ENCODE measurements around the gene S1PR3.

The S1PR3 gene

GRCh38 chr9:89013660-89014059 lies 22.4 kb downstream of the S1PR3 start:
- no peaks in the 10 kb centered on the region for H3F3A ChIP-seq (ENCODE audit: insufficient read depth, low read length)
- no peaks in the 10 kb centered on the region for H3K9me3 ChIP-seq (ENCODE audit: low read length)
- no peak overlapping the region for H3K4me2 ChIP-seq (ENCODE audit: low read length)
- no peak overlapping the region for H2AFZ ChIP-seq (ENCODE audit: low read length)
- peaks cover 4% of the 10 kb centered on the region for H3K4me1 ChIP-seq (ENCODE audit: insufficient read depth, low read length, severe bottlenecking)
- TF ChIP-seq, protein P1, sequence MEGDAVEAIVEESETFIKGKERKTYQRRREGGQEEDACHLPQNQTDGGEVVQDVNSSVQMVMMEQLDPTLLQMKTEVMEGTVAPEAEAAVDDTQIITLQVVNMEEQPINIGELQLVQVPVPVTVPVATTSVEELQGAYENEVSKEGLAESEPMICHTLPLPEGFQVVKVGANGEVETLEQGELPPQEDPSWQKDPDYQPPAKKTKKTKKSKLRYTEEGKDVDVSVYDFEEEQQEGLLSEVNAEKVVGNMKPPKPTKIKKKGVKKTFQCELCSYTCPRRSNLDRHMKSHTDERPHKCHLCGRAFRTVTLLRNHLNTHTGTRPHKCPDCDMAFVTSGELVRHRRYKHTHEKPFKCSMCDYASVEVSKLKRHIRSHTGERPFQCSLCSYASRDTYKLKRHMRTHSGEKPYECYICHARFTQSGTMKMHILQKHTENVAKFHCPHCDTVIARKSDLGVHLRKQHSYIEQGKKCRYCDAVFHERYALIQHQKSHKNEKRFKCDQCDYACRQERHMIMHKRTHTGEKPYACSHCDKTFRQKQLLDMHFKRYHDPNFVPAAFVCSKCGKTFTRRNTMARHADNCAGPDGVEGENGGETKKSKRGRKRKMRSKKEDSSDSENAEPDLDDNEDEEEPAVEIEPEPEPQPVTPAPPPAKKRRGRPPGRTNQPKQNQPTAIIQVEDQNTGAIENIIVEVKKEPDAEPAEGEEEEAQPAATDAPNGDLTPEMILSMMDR (IDR thresholded peaks at IDR 0.05; ENCODE audit: low read length), result no peak
- TF ChIP-seq EZH2 (IDR thresholded peaks at IDR 0.05; ENCODE audit: borderline replicate concordance, low read length), result no peak
- no peaks in the 10 kb centered on the region for H4K20me1 ChIP-seq (ENCODE audit: insufficient read depth, low read length)
- no peaks in the 10 kb centered on the region for H3K79me2 ChIP-seq (ENCODE audit: insufficient read depth, low read length)
- H3K9me2 ChIP-seq (ENCODE audit: low read depth, low read length), result no peaks in the 10 kb centered on the region
- H3K27ac ChIP-seq (ENCODE audit: low read depth, low read length, poor library complexity, severe bottlenecking), result no peak overlapping the region
- H3K9ac ChIP-seq (ENCODE audit: low read length), result no peak overlapping the region
- peaks cover 9% of the 10 kb centered on the region for H3K27me3 ChIP-seq (ENCODE audit: insufficient read depth, low read length)
- no peak overlapping the region for H3K4me3 ChIP-seq (ENCODE audit: low read depth, low read length, poor library complexity, severe bottlenecking)
- no peaks in the 10 kb centered on the region for H3K36me3 ChIP-seq (ENCODE audit: insufficient read depth, low read length)

DNA sequence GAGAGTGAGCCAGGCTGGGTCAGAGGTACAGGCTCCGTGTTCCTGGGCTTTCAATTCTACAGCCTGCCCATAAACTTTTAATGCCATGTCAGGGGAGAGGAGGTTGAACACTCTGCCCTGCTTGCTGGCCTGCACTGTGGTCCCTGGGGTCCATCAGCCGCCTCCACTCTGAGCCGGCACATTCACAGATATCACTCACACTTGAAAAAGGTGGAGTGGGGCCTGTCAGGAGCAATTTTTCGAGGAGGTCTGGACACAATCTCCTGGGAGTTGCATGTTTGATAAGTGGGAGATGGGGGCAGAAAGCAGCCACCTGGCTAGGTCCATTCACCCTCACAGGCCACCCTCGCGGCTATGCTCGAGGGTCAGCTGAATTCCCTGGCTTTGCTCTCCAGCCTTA lies 22.9 kb downstream of the S1PR3 start:
- Histone ChIP-seq H3K4me1 (ENCODE audit: insufficient read depth, low read length, severe bottlenecking) (no peaks in the 10 kb centered on the region), H3K36me3 (ENCODE audit: insufficient read depth, low read length) (no peaks in the 10 kb centered on the region), H3K9me2 (ENCODE audit: low read depth, low read length) (no peaks in the 10 kb centered on the region), H2AFZ (ENCODE audit: low read length) (no peak overlapping the region), H3F3A (ENCODE audit: insufficient read depth, low read length) (no peaks in the 10 kb centered on the region), H3K9ac (ENCODE audit: low read length) (no peak overlapping the region), H3K79me2 (ENCODE audit: insufficient read depth, low read length) (no peaks in the 10 kb centered on the region), H3K9me3 (ENCODE audit: low read length) (no peaks in the 10 kb centered on the region), H3K4me2 (ENCODE audit: low read length) (no peak overlapping the region), H3K4me3 (ENCODE audit: low read depth, low read length, poor library complexity, severe bottlenecking) (no peak overlapping the region), H4K20me1 (ENCODE audit: insufficient read depth, low read length) (no peaks in the 10 kb centered on the region), H3K27ac (ENCODE audit: low read depth, low read length, poor library complexity, severe bottlenecking) (no peak overlapping the region), H3K27me3 (ENCODE audit: insufficient read depth, low read length) (peaks cover 9% of the 10 kb centered on the region)
- no peak for TF ChIP-seq EZH2 (IDR thresholded peaks at IDR 0.05; ENCODE audit: borderline replicate concordance, low read length)
- TF ChIP-seq, protein P1 (IDR thresholded peaks at IDR 0.05; ENCODE audit: low read length), result no peak

DNA sequence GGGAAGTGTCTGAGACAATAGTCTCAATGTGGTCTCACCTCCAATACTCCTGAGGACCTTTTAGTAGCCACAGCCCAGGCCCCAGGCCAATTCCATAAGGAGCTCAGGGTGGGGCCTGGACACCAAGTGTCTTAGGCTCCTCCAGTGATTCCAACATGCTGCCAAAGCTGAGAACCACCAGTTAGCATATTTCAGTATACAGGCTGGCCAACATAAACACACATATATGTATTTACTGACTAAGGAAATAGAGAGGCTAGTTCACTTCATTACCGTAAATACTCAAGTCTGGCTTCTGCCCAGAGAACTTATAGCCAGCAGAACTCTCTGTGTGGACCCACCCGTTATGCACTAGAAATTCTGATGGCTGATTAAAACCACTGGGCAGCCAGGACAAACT lies 24.1 kb downstream of the S1PR3 start:
- Histone ChIP-seq H3K9ac (ENCODE audit: low read length) (no peak overlapping the region), H4K20me1 (ENCODE audit: insufficient read depth, low read length) (no peaks in the 10 kb centered on the region), H3K4me2 (ENCODE audit: low read length) (no peak overlapping the region), H3K27me3 (ENCODE audit: insufficient read depth, low read length) (peaks cover 9% of the 10 kb centered on the region), H3F3A (ENCODE audit: insufficient read depth, low read length) (no peaks in the 10 kb centered on the region), H2AFZ (ENCODE audit: low read length) (no peak overlapping the region), H3K36me3 (ENCODE audit: insufficient read depth, low read length) (no peaks in the 10 kb centered on the region), H3K9me2 (ENCODE audit: low read depth, low read length) (no peaks in the 10 kb centered on the region), H3K4me3 (ENCODE audit: low read depth, low read length, poor library complexity, severe bottlenecking) (no peak overlapping the region), H3K9me3 (ENCODE audit: low read length) (no peaks in the 10 kb centered on the region), H3K79me2 (ENCODE audit: insufficient read depth, low read length) (no peaks in the 10 kb centered on the region), H3K4me1 (ENCODE audit: insufficient read depth, low read length, severe bottlenecking) (no peaks in the 10 kb centered on the region), H3K27ac (ENCODE audit: low read depth, low read length, poor library complexity, severe bottlenecking) (no peak overlapping the region)
- TF ChIP-seq, protein P1 (IDR thresholded peaks at IDR 0.05; ENCODE audit: low read length), result no peak
- TF ChIP-seq EZH2 (IDR thresholded peaks at IDR 0.05; ENCODE audit: borderline replicate concordance, low read length), result no peak

Measured in OCI-LY1 (cell line).